GM19438 (cell line): Measurements from ENCODE around the gene FSIP2.

Experiments
- ATAC-seq: cut with Tn5 transposase; IDR thresholded peaks from one replicate; pipeline ENCODE4 v1.9.1; 2021; ENCODE audit warnings: low read depth; ENCODE audit not compliant: unreplicated experiment

FSIP2 gene

GRCh38 chr2:185738679-185739472 lies at the start of gene FSIP2:
FSIP2 (plus strand) TSS chr2:185738804; CDS start chr2:185738895, 91 bp downstream.
- ATAC-seq, result peak; percentile 96

DNA sequence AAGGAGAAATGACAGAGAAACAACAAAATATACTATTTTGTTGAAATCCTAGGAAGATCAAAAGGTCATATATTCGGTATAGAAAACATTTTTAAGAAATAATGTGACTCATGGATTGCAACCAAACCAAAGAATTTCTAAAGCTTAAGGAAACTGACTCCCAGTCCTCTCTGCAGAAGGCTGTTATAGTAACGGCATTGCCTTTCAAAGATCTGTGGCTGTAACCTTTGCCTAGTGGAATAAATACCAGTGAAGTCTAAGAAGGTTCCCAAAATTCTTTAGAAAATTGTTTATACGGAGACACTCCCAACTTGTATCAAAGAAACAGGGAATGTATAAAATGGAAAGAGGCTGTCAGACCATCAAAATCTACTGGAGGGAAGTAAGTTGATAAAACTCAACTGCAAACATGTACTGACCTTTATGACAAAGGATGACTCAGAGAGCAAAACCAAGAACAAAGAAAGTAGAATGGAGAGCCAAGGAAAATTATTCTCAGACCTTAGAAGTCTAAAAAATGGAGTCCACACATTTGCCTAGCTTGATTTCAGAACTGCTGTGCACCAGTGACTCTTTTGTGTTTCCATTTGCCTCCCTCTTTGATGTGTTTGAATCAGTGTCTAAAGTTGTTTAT lies 48.6 kb upstream of the FSIP2 start:
- ATAC-seq, result no peak

- no peak for ATAC-seq
Observed at GRCh38 chr2:185695711-185696235, 42.8 kb upstream of the FSIP2 start.

- no peak for ATAC-seq
Observed at GRCh38 chr2:185700883-185701282, 37.7 kb upstream of the FSIP2 start.

- no peak for ATAC-seq
Observed at GRCh38 chr2:185734658-185735057, 3.9 kb upstream of the FSIP2 start.

DNA sequence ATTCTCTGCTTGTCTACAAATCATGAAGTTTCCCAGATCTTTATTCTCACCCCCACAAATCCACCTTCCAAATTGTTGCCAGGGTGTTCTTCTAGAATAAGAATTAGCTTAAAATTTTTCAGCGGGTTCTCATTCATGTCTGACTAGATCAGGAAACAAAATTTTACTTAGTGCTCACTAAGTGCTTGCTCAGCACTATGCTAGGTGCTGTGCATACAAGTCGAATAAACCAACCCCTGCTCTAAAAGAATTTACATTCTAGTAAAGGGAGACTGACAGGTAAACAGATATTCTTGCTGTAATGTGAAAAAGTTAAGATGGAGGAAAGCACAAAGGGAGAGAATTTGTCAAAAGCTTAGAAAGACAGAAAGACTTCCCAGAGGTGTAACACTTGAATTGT lies 2.4 kb upstream of the FSIP2 start:
- no peak for ATAC-seq

GRCh38 chr2:185745864-185746859 lies 7.6 kb downstream of the FSIP2 start:
- ATAC-seq, result no peak

DNA sequence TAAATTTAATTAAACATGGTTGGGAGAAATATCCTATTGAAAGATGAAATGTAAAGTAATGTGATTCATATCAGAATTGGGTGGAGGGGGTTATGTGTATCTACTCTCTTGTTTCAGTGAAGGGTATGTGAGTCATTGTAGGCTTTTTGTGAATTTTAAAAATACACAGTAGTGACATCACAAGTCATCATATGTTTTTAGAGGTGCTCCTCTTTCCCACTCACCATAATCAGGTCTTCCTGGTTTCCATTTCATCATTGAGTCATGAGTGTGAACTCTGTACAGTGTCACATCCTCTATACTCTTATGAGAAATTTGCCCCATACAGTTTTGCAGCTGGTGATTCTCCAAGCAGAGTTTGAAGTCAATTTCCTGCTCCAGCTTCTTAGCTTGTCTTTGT lies 18.8 kb downstream of the FSIP2 start:
- no peak for ATAC-seq

DNA sequence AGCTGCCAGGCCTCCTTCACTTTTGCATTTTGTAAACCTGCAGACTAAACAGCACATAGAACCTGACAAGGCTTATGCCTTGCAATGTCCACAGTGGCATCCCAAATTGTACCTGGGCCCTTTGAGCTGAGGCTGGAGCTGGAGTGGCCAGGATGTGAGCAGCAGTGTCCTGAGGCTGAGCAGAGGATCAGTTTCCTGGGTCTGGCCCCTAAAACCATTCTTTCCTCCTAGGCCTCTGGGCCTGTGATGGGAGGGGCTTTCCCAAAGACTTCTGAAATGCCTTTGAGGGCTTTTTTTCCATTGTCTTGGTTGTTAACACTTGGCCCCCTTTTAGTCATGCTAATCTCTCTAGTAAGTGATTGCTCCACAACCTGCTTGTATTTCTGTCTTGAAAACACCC lies 32.8 kb downstream of the FSIP2 start:
- ATAC-seq, result no peak

- no peak for ATAC-seq
Observed at GRCh38 chr2:185780890-185781289, 42.3 kb downstream of the FSIP2 start.

DNA sequence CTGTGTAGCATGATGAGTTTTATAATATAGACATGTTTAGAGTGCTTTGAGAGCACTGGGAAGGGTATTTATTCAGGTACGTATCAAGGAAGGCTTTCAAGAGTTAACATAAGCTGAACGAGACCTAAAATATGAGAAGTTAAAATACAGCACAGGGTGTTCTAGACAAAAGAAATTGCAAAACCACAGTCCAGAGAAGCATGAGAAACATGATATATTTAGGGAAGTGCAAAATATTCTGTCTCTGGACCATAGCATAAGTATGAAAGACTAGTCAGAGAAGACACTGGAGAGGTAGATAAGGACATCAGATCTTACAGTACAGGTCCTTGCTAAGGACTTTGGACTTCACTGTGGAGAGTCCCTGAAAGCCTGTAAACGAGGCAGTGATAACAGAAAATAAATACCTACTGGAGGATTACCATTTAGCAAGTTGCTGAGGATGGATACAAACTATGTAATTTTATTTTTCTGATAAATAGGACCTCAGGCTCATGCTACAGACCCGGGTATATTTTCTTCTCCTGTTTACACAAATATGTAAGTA lies 43.7 kb downstream of the FSIP2 start:
- ATAC-seq, result no peak

DNA sequence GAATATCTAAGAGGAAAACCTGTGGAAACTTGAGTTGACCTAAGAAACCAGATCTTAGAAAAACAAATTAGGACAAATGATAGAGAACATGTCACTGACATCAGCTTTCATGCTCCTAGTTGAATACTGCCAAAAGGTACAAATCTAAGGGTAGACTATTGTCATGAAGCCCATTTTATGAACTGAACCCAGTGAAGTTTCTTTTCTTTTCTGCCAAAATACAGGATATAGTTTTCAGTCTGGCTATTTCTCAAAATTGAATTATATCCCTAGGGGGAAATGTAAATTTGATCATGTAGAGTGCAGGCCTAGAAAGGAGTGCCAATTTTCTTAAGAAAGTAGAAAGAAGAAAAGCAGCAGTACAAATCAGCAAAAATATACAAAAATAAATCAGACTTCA lies 46.6 kb downstream of the FSIP2 start:
- no peak for ATAC-seq

DNA sequence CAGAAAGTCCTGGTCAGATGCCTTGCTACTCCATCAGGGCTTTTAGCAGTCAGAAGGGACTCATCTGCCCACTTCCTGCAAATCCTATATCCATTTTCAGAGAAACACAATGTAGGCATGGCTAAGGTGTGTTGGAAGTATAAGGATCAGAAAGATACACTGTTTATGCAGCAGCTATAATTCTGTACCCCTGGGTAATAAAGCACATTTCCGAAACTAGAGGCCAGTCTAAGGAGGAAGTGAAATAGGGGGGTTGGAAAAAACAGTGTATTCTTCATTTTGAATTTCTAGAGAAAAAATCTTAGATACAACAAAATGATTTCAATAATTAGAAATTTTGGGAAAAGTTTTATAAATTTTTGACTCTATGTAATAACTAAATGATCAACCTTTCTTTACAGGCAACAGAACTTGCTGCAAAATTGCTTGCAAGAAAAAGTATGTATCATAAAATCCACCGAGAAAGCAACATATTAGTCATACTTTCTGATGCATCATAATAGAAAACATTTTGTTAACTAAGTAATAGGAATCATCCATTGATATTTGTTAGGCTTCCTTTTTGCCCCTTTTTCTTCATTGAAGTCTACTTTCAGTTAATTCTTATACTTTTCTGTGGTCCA lies 47.4 kb downstream of the FSIP2 start:
- peak; percentile 76 for ATAC-seq

DNA sequence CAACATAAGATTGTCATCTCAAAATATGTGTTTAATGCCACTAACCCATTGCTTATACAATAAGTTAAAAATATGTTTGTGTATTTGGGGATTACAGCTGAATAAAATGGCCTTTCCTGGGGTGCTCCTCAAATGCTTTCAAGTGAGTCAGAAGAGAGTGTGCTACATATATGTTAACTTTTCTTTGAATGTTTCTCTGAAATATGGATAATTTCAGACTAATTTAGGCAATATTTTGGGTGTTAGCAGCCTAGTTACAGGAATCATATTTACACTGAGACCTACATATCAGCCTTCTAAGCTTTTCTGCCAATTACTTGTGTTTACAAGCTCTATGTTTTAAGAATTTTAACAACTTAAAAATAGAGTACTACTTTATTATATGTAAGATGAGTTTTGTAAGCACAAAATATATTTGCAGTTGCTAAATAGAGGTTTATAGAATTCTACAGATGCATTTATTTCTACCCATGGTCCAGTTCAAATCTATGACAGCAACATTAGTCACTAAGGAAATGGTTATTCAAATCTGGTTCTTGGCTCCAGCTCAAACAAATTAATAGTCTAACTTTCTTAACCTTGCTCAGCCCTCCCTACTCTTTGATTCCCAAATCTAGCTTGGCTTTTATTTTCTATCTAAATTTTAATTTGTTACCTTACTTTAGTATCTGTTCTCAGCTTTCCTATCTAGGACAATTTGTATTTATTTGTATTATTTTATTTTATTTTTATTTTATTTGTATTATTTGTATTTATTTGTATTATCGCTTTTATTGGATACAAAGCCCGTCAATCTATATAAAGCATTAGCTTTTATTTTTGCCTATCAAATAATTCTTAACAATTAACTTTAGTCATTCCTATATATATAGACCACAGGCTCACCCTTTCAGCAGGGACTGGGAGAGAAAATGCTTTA lies 48.9 kb downstream of the FSIP2 start:
- no peak for ATAC-seq

DNA sequence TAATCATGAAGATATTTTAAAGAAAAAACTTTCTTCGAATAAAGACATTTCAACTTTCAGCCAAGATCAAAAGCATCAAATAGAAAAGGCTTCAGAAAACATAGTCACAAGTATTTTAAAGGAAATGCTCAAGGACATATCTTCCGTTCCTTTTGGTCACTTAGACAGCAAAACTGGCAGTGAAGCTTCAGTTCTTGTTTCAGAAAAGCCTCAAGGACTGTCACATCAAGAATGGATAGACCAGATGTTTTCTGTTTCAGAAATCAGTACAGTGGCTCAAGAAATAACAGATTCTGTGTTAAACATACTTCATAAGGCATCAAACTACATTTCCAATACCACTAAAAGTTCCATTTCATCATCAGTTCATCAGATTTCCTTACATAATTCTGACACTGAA lies 51.8 kb downstream of the FSIP2 start:
- no peak for ATAC-seq

- ATAC-seq, result no peak
Observed at GRCh38 chr2:185793532-185794345, 55.1 kb downstream of the FSIP2 start.

GRCh38 chr2:185796758-185797157 lies 58.2 kb downstream of the FSIP2 start:
- no peak for ATAC-seq

DNA sequence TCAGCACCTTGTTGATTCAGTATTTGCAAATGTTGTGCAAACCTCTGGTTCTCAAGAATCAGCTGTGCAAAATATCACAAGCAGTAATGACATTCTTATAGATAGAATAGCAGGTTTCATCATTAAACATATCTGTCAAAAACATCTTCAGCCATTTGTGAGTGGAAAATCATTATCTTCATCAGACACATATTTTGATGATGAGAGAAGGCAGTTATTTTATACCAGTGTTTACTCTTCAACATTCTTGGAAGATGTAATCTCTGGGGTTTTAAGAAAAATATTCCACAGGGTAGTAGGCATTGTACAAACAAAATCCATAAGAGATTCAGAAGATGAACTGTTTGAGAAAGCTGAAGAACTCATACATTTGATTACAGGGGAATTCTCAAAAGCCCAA lies 64.3 kb downstream of the FSIP2 start:
- no peak for ATAC-seq
